ENCODE results near the gene ATP9B. TPM values are rescaled to one million over a fixed set of nuclear protein-coding genes. Genes with fewer than 3 reads are reported as not detected.

Gene ATP9B
- total RNA-seq, 1 donor, result 29.3 TPM

GRCh38 chr18:79335833-79336360, 266.7 kb downstream of the ATP9B start:
- no peaks in the 10 kb centered on the region for H3K36me3 ChIP-seq (ENCODE audit: insufficient read depth, low read length)
- TF ChIP-seq CTCF (IDR thresholded peaks at IDR 0.05; ENCODE audit: extremely low read depth, low read depth, low read length), result no peak
- no peak overlapping the region for H3K4me3 ChIP-seq (ENCODE audit: insufficient read depth, low read length)
- no peak overlapping the region for H2AFZ ChIP-seq (ENCODE audit: low read length)
- no peak overlapping the region for H3K27ac ChIP-seq (ENCODE audit: low read depth, low read length)
- no peaks in the 10 kb centered on the region for H3K4me1 ChIP-seq (ENCODE audit: insufficient read depth, low read length)
- no peak overlapping the region for H3K4me2 ChIP-seq (ENCODE audit: insufficient read depth, low read length)
- H4K20me1 ChIP-seq (ENCODE audit: insufficient read depth, low read length), result no peaks in the 10 kb centered on the region
- no peaks in the 10 kb centered on the region for H3K27me3 ChIP-seq (ENCODE audit: insufficient read depth, low read length)
- no peak for DNase-seq (ENCODE audit: insufficient read length, low spot score, missing footprints)
- no peaks in the 10 kb centered on the region for H3K9me3 ChIP-seq (ENCODE audit: low read depth, low read length)
- no peaks in the 10 kb centered on the region for H3K79me2 ChIP-seq (ENCODE audit: insufficient read depth, low read length)

DNA sequence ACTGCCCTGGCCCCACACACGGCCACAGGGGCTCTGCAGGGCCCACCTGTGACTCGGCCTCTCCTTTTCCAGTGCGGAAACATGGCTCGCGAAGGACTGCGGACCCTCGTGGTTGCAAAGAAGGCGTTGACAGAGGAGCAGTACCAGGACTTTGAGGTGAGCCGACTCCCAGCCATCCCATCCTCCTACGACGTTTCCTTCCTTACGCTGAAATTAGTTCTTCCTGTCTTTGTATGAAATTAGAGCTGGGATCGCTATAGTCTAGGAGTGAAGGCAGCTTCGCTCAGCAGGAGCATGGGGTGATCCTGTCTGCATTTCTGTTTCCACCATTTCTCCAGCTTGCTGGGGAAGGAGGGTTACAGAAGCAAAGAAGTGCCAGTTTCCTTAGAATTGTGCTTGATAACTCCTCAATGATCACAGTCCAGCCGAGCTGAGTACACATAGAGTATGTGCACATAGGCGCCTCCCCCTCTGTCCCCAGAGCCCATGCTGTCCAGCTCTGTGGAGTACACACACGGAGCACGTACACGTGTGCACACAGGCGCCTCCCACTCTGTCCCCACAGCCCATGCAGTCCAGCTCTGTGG, 267.5 kb downstream of the ATP9B start:
- no peak for DNase-seq (ENCODE audit: insufficient read length, low spot score, missing footprints)
- Histone ChIP-seq H3K79me2 (ENCODE audit: insufficient read depth, low read length) (no peaks in the 10 kb centered on the region), H3K4me1 (ENCODE audit: insufficient read depth, low read length) (no peaks in the 10 kb centered on the region), H3K27ac (ENCODE audit: low read depth, low read length) (no peak overlapping the region), H3K4me2 (ENCODE audit: insufficient read depth, low read length) (no peak overlapping the region), H3K36me3 (ENCODE audit: insufficient read depth, low read length) (no peaks in the 10 kb centered on the region), H3K9me3 (ENCODE audit: low read depth, low read length) (no peaks in the 10 kb centered on the region), H3K4me3 (ENCODE audit: insufficient read depth, low read length) (no peak overlapping the region), H2AFZ (ENCODE audit: low read length) (no peak overlapping the region), H4K20me1 (ENCODE audit: insufficient read depth, low read length) (no peaks in the 10 kb centered on the region), H3K27me3 (ENCODE audit: insufficient read depth, low read length) (no peaks in the 10 kb centered on the region)
- TF ChIP-seq CTCF (IDR thresholded peaks at IDR 0.05; ENCODE audit: extremely low read depth, low read depth, low read length), result no peak

GRCh38 chr18:79337184-79337583, 268.0 kb downstream of the ATP9B start:
- no peaks in the 10 kb centered on the region for H3K27me3 ChIP-seq (ENCODE audit: insufficient read depth, low read length)
- DNase-seq (ENCODE audit: insufficient read length, low spot score, missing footprints), result no peak
- no peaks in the 10 kb centered on the region for H3K9me3 ChIP-seq (ENCODE audit: low read depth, low read length)
- no peaks in the 10 kb centered on the region for H3K4me1 ChIP-seq (ENCODE audit: insufficient read depth, low read length)
- H3K4me3 ChIP-seq (ENCODE audit: insufficient read depth, low read length), result no peak overlapping the region
- H4K20me1 ChIP-seq (ENCODE audit: insufficient read depth, low read length), result no peaks in the 10 kb centered on the region
- no peak overlapping the region for H3K4me2 ChIP-seq (ENCODE audit: insufficient read depth, low read length)
- H3K36me3 ChIP-seq (ENCODE audit: insufficient read depth, low read length), result no peaks in the 10 kb centered on the region
- H3K27ac ChIP-seq (ENCODE audit: low read depth, low read length), result no peak overlapping the region
- no peak for TF ChIP-seq CTCF (IDR thresholded peaks at IDR 0.05; ENCODE audit: extremely low read depth, low read depth, low read length)
- no peaks in the 10 kb centered on the region for H3K79me2 ChIP-seq (ENCODE audit: insufficient read depth, low read length)
- H2AFZ ChIP-seq (ENCODE audit: low read length), result no peak overlapping the region

DNA sequence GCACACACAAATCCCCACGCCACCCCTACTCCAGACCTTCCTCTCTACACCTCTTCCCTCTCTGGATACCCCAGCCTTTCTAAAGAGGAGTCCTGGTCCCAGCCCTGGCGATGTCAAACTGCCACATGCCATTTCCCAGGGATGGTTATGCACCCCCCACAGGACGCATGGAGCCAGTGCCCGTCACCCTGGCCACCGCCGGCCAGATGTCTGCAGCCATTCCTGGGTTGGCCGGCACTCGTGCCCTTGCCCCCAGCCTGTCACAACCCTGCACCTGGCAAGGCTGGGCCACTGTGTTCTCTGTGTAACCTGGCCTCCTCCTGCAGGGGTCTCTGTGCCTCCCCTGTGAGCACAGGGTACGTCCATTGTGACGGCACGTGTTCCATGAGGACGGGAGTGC, 268.4 kb downstream of the ATP9B start:
- no peak for DNase-seq (ENCODE audit: insufficient read length, low spot score, missing footprints)
- H3K4me1 ChIP-seq (ENCODE audit: insufficient read depth, low read length), result no peaks in the 10 kb centered on the region
- H3K36me3 ChIP-seq (ENCODE audit: insufficient read depth, low read length), result no peaks in the 10 kb centered on the region
- no peaks in the 10 kb centered on the region for H4K20me1 ChIP-seq (ENCODE audit: insufficient read depth, low read length)
- no peaks in the 10 kb centered on the region for H3K79me2 ChIP-seq (ENCODE audit: insufficient read depth, low read length)
- no peak overlapping the region for H3K4me3 ChIP-seq (ENCODE audit: insufficient read depth, low read length)
- H3K27ac ChIP-seq (ENCODE audit: low read depth, low read length), result no peak overlapping the region
- no peaks in the 10 kb centered on the region for H3K27me3 ChIP-seq (ENCODE audit: insufficient read depth, low read length)
- no peak overlapping the region for H3K4me2 ChIP-seq (ENCODE audit: insufficient read depth, low read length)
- no peaks in the 10 kb centered on the region for H3K9me3 ChIP-seq (ENCODE audit: low read depth, low read length)
- TF ChIP-seq CTCF (IDR thresholded peaks at IDR 0.05; ENCODE audit: extremely low read depth, low read depth, low read length), result no peak
- H2AFZ ChIP-seq (ENCODE audit: low read length), result no peak overlapping the region

Data from osteoblast (primary cell).